CD4-positive, alpha-beta T cell treated with Interleukin-12 subunit alpha and Interleukin-12 subunit beta, for 1 hour (primary cell): Measurements from ENCODE around the gene ARHGEF17.

Experiments
- DNase-seq: peaks from one replicate; pipeline ENCODE4 v3.0.0-alpha.2; 2020

ARHGEF17 gene

GRCh38 chr11:73293356-73293936, 14.6 kb upstream of the ARHGEF17 start:
- no peak for DNase-seq

DNA sequence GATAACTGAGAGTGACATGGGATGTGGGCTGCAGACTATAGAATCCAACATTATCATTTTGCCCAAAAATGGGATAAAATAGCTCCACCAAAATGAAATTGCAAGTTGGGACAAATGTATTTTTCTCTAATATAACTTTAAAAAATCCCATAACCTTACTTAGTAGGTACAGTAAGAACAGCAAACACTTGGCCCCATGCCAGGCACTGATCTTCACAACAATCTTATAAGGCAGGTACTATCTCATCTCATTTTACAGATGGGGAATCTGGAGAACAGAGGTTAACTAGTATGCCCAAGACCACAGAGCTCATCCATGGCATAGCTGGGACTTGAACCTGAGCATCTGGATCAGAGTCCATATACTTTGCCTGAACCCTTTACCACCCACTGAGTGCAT, 13.5 kb upstream of the ARHGEF17 start:
- DNase-seq, result no peak

DNA sequence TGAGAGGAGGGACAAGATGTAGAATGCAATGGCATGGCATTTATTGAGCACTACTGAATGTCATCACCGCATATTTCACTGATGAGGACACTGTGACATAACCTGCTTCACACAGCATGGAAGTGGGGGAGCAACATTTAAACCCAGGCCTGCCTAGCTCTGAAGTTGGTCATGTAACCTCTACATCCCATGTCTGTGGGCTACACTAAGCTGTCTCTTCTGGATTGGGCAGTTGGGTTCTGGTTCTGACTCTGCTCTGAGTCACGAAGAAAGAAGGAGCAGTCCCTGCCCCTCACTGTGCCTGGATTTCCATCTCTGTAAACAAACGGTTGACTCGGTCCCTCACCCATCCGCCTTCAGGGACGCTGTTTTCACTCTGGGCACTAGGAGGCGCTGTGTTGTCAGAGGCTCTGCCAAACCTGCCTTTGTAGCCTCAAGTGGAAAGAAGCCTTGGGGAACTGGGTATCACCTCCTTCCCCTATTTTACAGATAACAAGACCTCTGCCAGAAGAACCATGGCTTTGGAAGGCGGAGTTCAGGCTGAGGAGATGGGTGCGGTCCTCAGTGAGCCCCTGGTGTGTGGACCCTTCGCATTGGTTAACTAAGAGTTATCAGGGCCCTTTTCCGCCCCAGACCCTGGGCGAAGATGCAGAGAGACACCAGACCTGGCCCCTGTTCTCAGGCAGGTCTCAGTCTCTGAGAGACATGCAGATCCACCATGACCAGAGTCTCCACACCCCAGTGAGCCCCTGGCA, 12.7 kb upstream of the ARHGEF17 start:
- DNase-seq, result peak; percentile 73

GRCh38 chr11:73295996-73296318, 12.1 kb upstream of the ARHGEF17 start:
- DNase-seq, result no peak

- no peak for DNase-seq
Observed at GRCh38 chr11:73296501-73297230, 11.4 kb upstream of the ARHGEF17 start.

DNA sequence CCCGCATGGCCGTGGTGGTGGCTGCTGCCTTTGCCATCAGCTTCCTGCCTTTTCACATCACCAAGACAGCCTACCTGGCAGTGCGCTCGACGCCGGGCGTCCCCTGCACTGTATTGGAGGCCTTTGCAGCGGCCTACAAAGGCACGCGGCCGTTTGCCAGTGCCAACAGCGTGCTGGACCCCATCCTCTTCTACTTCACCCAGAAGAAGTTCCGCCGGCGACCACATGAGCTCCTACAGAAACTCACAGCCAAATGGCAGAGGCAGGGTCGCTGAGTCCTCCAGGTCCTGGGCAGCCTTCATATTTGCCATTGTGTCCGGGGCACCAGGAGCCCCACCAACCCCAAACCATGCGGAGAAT, 10.9 kb upstream of the ARHGEF17 start:
- DNase-seq, result no peak

GRCh38 chr11:73297702-73298101, 10.4 kb upstream of the ARHGEF17 start:
- no peak for DNase-seq

GRCh38 chr11:73298233-73298632, 9.8 kb upstream of the ARHGEF17 start:
- DNase-seq, result no peak

DNA sequence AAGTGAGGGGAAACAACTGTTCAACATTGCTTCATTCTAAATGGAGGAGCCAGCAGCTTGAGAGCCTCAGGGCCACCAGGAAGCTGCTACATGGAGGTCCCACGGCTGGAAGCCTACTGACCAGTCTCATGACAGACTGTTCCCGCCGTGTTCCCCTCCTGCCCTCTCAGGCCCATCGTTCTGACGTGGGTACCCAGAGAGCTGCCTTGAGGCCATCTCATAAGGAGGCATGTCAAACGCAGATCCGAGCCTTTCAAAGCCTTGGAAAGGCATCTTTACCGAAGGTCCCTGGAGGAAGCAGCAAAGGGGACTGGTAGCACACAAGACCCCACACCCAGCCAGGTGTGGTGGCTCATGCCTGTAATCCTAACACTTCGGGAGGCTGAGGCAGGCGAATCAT, 8.3 kb upstream of the ARHGEF17 start:
- no peak for DNase-seq

- DNase-seq, result no peak
Observed at GRCh38 chr11:73306069-73306841, 1.8 kb upstream of the ARHGEF17 start.

DNA sequence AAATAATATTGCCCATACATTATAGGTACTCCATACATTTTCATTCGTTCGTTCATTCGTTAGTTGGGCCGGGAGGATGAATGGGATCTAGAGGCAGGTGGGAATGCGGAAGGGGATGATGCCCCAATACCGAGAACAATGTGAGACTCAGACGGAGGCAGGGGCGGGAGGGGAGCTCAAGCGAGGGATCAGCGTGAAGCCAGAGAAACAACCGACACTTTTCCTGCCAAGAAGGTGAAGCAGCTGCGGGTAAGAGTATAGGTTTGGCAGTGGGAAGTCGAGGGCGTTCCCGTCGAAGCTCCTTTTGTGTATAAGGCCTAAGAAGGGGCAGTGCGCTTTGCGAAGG, 1.1 kb upstream of the ARHGEF17 start:
- DNase-seq, result no peak

DNA sequence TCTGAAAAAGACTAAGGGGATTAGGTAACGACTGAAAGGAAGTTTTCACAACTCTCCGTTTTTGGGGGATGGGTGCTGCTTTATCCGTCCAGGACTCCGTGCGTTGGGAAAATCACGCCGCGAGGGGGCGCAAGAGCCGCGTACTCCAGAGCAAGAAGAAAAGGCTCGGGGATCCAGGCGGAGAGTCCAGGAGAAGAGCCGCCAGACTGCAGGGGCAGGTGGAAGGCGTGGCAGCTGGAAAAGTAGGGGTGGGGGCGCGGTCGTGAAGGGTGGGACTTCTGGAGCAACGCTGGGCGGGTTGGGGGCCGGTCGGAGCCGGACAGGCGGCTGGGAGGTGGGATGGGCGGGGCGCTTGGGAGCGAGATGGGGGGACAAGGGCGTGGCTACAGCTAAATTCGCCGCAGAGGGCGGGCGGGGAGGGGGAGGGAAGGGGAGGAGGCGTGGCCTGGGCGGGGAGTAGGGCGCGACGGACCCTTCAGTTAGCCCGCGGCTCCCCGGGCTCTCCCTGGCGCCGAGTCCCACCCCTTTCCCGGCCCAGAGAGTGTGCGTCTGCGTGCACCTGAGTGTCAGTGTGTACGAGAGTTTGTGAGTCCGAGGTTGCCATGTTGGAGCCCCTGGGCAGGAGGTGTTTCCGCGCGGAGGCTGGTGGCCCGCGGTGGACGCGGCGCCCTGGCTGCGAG, 613 bp upstream of the ARHGEF17 start:
- peak; percentile 89 for DNase-seq

GRCh38 chr11:73308961-73309919, 1.2 kb downstream of the ARHGEF17 start:
- DNase-seq, result no peak

DNA sequence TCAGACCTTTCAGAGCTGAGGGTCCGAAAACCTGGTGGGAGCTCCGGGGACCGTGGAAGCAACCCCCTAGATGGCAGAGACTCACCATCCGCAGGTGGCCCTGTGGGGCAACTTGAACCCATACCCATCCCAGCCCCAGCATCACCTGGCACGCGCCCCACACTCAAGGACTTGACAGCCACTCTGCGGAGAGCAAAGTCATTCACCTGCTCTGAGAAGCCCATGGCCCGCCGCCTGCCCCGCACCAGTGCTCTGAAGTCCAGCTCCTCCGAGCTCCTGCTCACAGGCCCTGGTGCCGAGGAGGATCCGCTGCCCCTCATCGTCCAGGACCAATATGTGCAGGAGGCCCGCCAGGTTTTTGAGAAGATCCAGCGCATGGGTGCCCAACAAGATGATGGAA, 2.0 kb downstream of the ARHGEF17 start:
- DNase-seq, result no peak

DNA sequence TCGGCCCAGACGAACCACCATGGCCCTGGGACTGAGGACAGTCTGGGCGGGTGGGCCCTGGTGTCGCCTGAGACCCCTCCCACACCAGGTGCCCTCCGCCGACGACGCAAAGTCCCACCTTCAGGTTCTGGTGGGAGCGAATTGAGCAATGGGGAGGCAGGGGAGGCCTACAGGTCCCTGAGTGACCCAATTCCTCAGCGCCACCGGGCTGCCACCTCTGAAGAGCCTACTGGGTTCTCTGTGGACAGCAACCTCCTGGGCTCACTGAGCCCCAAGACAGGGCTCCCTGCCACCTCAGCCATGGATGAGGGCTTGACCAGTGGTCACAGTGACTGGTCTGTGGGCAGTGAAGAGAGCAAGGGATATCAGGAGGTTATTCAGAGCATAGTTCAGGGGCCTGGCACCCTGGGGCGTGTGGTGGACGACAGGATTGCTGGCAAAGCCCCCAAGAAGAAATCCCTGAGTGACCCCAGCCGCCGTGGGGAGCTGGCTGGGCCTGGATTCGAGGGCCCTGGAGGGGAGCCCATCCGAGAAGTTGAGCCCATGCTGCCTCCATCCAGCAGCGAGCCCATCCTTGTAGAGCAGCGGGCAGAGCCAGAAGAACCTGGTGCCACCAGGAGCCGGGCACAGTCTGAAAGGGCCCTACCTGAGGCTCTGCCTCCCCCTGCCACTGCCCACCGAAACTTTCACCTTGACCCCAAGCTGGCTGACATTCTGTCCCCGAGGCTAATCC, 2.8 kb downstream of the ARHGEF17 start:
- no peak for DNase-seq

DNA sequence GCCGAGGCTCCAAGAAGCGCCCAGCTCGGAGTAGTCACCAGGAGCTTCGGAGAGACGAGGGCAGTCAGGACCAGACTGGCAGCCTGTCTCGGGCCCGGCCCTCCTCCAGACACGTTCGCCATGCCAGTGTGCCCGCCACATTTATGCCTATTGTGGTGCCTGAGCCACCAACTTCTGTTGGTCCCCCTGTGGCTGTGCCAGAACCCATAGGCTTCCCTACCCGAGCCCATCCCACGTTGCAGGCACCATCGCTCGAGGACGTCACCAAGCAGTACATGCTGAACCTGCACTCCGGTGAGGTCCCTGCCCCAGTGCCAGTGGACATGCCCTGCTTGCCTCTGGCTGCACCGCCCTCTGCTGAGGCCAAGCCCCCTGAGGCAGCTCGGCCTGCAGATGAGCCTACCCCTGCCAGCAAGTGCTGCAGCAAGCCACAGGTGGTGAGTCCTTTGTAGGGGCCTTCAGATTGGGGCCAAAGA, 3.4 kb downstream of the ARHGEF17 start:
- no peak for DNase-seq

DNA sequence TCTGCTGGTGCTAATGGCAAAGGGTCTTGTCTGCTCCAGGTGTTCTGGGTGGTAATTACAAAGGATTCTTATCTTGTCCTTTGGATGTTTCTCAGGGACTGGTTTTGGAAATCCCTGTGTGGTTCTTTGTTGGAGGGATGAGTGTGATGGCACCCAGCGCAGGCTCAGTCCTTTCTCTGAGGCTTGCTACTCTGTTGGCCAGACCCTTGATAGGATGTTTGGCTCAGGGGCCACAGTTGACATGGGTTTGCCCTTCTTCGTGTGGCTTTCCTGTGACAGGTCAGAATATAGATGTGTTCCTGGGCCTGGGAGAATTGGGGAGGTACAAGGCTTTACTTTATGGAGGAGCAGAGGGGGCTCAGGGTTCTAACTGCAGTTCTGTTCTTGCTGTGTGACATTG, 4.0 kb downstream of the ARHGEF17 start:
- no peak for DNase-seq

GRCh38 chr11:73312851-73313327, 4.8 kb downstream of the ARHGEF17 start:
- no peak for DNase-seq

DNA sequence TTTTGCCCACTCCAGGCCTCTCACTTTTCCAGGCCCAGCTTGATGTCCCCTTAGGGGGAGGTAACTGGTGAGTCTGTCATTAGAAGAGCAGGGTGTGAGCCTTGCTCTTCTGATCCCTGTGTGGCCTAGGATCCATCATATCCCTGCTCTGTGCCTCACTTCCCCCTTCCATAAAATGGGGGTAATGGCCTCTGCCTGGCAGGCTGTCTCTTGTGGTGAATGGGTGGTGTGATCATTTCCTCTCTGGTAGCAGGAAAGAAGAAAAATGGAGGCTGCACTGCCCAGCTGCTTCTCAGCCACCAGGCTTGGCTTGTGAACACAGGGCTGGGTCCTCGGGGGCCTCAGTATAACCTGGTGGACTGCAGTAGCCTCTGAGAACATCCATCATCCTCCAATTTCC, 5.6 kb downstream of the ARHGEF17 start:
- DNase-seq, result no peak

DNA sequence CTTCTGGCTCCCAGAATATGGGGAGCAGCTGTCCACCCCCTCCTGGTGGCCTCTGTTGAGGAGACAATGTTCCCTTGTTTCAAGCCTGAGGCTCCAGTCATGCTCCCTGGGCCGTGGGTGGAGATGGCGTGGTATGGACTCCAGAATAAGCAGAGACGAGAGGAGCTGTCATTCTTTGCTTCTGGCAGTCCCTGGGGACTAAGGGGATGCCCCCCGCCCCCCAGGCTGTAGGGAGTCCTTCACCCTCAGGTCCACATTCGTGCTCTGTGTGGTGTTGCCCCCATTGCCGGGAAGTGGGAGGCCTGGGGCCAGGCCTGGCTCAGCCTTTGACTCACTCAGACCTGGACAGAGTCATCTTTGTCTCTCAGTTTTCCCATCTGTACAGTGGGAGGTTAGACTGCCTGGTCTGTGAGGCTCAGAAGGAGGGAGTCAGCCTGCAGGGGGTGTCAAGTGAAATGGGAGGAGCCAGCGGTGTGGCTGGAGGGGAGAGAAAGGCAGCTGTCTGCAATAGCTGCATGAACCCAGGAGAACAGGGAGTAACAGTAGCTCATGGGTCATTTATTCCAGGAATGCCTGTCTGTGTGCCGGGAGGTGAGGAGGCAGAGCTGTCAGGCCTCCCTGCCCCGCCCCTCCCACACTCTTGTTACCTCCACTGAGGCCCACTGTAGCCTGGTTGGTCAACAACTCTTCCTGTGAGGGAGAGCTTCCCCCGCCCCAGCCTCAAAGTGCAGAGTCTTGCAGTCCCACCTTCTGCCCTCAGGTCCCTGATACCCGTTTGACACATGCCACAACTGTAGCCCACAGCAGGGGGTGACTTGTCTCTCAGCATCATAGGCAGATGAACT, 6.3 kb downstream of the ARHGEF17 start:
- no peak for DNase-seq
